NCI-H2081 treated with DMSO at 0.1 percent for 48 hours (cell line): Measurements from ENCODE around the gene DOCK9.

Experiments used
- DNase-seq: peaks from one replicate; lab custom pipeline; 2025; lab: John Stamatoyannopoulos, UW

Gene DOCK9

GRCh38 chr13:98888222-98888889 lies 89.5 kb downstream of the DOCK9 start:
- DNase-seq: no peak

- no peak for DNase-seq
These were observed 91.2 kb downstream of the DOCK9 start for GRCh38 chr13:98886587-98887230.

GRCh38 chr13:98885600-98885999 lies 92.3 kb downstream of the DOCK9 start:
- no peak for DNase-seq

GRCh38 chr13:98883998-98884397 lies 93.9 kb downstream of the DOCK9 start:
- no peak for DNase-seq

- DNase-seq: no peak
These were observed 96.5 kb downstream of the DOCK9 start for GRCh38 chr13:98881390-98881789.

GRCh38 chr13:98880677-98881076 lies 97.2 kb downstream of the DOCK9 start:
- DNase-seq: no peak

GRCh38 chr13:98879957-98880356 lies 97.9 kb downstream of the DOCK9 start:
- peak; percentile 10 for DNase-seq

- DNase-seq: no peak
These were observed 98.7 kb downstream of the DOCK9 start for GRCh38 chr13:98879127-98879520.

GRCh38 chr13:98878486-98879126 lies 99.3 kb downstream of the DOCK9 start:
- no peak for DNase-seq

GRCh38 chr13:98877936-98878335 lies 99.9 kb downstream of the DOCK9 start:
- DNase-seq: no peak

- DNase-seq: no peak
These were observed 100.4 kb downstream of the DOCK9 start for GRCh38 chr13:98877466-98877865.

- no peak for DNase-seq
These were observed 102.6 kb downstream of the DOCK9 start for GRCh38 chr13:98875146-98875729.

- DNase-seq: no peak
These were observed 103.9 kb downstream of the DOCK9 start for GRCh38 chr13:98874029-98874397.

GRCh38 chr13:98873377-98874028 lies 104.4 kb downstream of the DOCK9 start:
- no peak for DNase-seq

- no peak for DNase-seq
These were observed 106.1 kb downstream of the DOCK9 start for GRCh38 chr13:98871727-98872126.

GRCh38 chr13:98869408-98870090 lies 108.3 kb downstream of the DOCK9 start:
- no peak for DNase-seq

- DNase-seq: no peak
These were observed 108.9 kb downstream of the DOCK9 start for GRCh38 chr13:98868932-98869331.

GRCh38 chr13:98866882-98867281 lies 111.0 kb downstream of the DOCK9 start:
- DNase-seq: no peak

- DNase-seq: no peak
These were observed 117.4 kb downstream of the DOCK9 start for GRCh38 chr13:98860491-98860890.

- DNase-seq: no peak
These were observed 119.7 kb downstream of the DOCK9 start for GRCh38 chr13:98858191-98858590.

GRCh38 chr13:98856983-98857382 lies 120.9 kb downstream of the DOCK9 start:
- DNase-seq: no peak

GRCh38 chr13:98854448-98854847 lies 123.4 kb downstream of the DOCK9 start:
- DNase-seq: no peak
